ENCODE data around the gene BABAM1.
A peak's percentile ranks its signal among the peaks of the same experiment; 100 is the strongest.

BABAM1 gene

DNA sequence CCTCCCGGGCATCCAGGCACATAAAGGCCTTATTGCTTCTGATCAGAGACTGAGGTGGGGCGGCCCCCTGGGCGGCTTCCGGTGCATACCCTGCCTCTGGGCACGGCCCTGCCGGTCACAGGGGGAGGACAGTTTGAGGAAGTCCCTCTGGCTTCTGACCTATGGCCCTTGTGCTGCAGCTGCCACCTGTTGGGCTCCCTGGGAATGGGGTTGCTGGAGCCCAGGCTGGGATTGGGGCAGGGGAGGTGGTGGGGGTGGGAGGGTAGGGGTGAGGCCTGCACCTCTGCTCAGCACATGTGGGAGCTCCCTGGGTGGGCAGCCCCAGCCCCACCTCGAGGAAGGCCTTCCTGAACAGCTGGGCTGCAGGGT is 56.7 kb downstream of the BABAM1 start:
- Histone ChIP-seq H3K27me3 (ENCODE audit: control insufficient read depth, insufficient read depth, low read length) (peaks cover under 1% of the 10 kb centered on the region), H3K36me3 (ENCODE audit: control insufficient read depth, low read depth, low read length) (peaks cover 18% of the 10 kb centered on the region), H3K9ac (ENCODE audit: low read length) (no peak overlapping the region), H3K4me1 (ENCODE audit: control insufficient read depth, low read depth, low read length) (no peaks in the 10 kb centered on the region), H3K4me3 (ENCODE audit: low read length) (no peak overlapping the region), H3K9me3 (ENCODE audit: control insufficient read depth, low read depth, low read length) (no peaks in the 10 kb centered on the region), H3K27ac (ENCODE audit: low read length) (no peak overlapping the region)

DNA sequence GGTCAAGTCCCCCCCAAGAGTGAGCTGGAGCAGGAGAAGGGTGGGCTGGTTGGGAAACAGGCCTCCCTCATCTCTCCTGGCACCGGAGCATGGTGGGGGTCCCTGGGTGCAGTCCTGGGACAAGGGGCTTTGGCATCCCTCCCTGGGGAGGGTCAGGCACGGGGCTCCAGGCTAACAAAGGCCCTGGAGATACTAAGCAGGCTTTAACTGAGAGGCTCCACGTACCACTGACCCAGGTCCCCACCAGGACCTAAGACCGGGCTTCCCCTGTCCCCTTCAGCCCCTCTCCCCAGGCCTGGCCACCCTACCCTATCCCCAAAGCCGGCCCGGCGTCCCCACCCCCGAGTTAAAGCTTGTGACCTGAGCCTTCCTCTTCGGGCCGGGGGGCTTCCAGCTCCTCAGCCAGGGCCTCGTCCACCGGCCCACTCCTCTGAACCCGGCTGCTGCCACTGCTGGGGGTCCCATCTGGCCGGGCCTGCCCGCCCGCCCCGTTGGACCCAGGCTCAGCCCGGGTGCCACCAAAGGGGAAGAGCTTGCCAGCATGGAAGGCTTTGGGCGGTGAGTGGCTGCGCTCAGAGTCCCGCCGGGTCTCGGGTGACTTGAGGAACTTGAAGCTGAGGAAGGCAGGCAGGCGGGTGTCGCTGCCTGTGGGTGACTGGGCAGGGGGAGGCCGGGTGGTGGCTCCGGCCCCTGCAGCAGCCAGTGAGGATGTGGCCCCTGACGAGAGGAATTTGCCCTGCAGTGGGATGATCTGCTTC is 57.3 kb downstream of the BABAM1 start:
- Histone ChIP-seq H3K27ac (ENCODE audit: low read length) (no peak overlapping the region), H3K4me3 (ENCODE audit: low read length) (no peak overlapping the region), H3K9ac (ENCODE audit: low read length) (no peak overlapping the region), H3K4me1 (ENCODE audit: control insufficient read depth, low read depth, low read length) (no peaks in the 10 kb centered on the region), H3K9me3 (ENCODE audit: control insufficient read depth, low read depth, low read length) (no peaks in the 10 kb centered on the region), H3K36me3 (ENCODE audit: control insufficient read depth, low read depth, low read length) (peaks cover 18% of the 10 kb centered on the region), H3K27me3 (ENCODE audit: control insufficient read depth, insufficient read depth, low read length) (peaks cover 7% of the 10 kb centered on the region)

DNA sequence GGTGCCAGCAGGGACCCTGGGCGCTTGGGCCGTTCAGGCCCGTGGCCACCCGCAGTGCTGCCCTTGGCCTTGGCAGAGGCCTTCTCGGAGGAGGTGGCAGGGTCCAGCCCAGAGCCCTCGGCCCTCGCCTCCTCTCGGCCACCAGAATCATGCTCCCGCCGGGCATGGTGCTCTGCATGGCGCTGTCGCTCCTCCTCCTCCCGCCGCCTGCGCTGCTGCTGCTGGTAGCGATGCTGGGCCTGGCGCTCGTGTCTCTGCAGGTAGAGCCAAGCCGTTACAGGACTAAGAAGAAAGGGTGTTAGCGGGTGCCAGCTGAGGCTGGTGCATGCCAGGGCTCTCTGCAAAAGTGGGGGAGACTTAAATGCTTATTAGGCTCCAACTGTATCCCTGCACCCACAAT is 57.9 kb downstream of the BABAM1 start:
- Histone ChIP-seq H3K4me3 (ENCODE audit: low read length) (no peak overlapping the region), H3K9ac (ENCODE audit: low read length) (no peak overlapping the region), H3K27ac (ENCODE audit: low read length) (no peak overlapping the region), H3K4me1 (ENCODE audit: control insufficient read depth, low read depth, low read length) (no peaks in the 10 kb centered on the region), H3K27me3 (ENCODE audit: control insufficient read depth, insufficient read depth, low read length) (peaks cover 9% of the 10 kb centered on the region), H3K36me3 (ENCODE audit: control insufficient read depth, low read depth, low read length) (peaks cover 13% of the 10 kb centered on the region), H3K9me3 (ENCODE audit: control insufficient read depth, low read depth, low read length) (no peaks in the 10 kb centered on the region)

DNA sequence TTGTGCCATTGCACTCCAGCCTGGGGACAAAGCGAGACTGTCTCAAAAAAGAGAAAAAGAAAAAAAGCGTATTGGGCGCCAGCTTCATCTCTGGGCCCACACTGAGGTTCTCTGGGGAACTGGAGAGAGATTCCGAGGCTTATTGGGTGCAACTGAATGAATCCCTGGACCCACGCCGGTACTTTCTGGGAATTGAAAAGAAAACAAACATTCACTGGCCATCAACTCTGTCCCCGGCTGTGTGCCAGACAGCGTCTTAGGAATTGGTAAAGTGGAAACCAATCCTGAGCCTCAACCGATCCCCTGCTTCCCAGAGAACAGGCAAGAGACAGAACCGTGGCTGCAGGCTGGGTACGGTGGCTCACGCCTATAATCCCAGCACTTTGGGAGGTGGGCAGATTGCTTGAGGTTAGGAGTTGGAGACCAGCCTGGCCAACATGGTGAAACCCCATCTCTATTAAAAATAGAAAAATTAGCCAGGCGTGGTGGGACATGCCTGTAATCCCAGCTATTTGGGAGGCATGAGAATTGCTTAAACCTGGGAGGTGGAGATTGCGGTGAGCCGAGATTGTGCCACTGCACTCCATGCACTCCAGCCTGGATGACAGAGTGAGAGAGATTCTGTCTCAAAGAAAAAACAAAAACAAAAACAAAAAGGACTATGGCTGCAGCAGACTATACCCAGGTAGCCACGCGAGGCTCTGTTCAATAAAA is 58.8 kb downstream of the BABAM1 start:
- Histone ChIP-seq H3K4me3 (ENCODE audit: low read length) (no peak overlapping the region), H3K4me1 (ENCODE audit: control insufficient read depth, low read depth, low read length) (no peaks in the 10 kb centered on the region), H3K9ac (ENCODE audit: low read length) (no peak overlapping the region), H3K9me3 (ENCODE audit: control insufficient read depth, low read depth, low read length) (no peaks in the 10 kb centered on the region), H3K27ac (ENCODE audit: low read length) (no peak overlapping the region), H3K36me3 (ENCODE audit: control insufficient read depth, low read depth, low read length) (peaks cover 7% of the 10 kb centered on the region), H3K27me3 (ENCODE audit: control insufficient read depth, insufficient read depth, low read length) (peaks cover 9% of the 10 kb centered on the region)

DNA sequence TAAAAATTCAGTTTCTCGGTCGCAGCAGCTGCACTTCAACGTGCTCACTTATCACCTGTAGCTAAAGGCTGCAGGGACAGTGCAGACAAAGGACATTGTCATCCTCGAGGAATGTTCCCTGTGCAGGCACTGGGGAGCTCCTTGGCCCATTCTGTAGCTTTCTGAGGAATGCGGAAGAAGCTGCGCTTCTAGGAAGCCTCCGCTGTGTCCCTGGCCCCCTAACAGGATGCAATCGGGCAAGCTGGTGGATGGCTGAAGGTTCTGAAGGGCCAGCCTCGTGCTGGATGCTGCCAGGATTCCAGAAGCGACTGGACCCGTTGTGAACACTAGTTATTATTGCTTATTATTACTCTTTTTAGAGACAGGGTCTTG is 59.3 kb downstream of the BABAM1 start:
- Histone ChIP-seq H3K9me3 (ENCODE audit: control insufficient read depth, low read depth, low read length) (no peaks in the 10 kb centered on the region), H3K27ac (ENCODE audit: low read length) (no peak overlapping the region), H3K27me3 (ENCODE audit: control insufficient read depth, insufficient read depth, low read length) (peaks cover 9% of the 10 kb centered on the region), H3K9ac (ENCODE audit: low read length) (no peak overlapping the region), H3K4me3 (ENCODE audit: low read length) (no peak overlapping the region), H3K4me1 (ENCODE audit: control insufficient read depth, low read depth, low read length) (no peaks in the 10 kb centered on the region), H3K36me3 (ENCODE audit: control insufficient read depth, low read depth, low read length) (peaks cover 4% of the 10 kb centered on the region)

DNA sequence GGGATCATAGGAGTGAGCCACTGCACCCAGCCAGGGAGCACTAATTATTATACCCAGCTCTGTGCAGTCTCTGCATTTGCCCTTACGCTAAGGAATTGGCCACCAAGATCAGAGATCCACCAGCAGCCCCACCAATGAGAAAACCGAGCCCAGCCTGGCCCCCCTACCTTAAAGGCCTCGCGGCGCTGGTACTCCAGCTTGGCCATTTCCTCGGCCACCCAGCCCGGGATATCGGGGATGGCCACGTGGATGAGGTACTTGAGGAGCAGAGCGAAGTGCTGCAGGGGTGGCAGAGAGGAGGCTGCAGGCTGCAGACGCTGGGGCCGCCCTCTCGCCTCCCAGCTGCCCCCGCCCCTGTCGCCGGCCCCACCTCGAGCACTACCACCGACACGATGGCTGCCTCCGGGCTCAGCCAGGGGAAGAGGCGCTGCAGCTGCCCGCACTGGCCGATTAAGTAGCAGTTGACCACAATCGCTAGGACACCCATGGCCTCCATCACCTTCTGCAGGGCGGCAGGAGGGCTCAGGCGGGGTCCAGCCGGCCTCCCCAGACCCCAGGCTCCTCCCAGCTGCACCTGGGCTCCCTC is 59.9 kb downstream of the BABAM1 start:
- Histone ChIP-seq H3K4me3 (ENCODE audit: low read length) (peak overlapping the region; percentile 77), H3K4me1 (ENCODE audit: control insufficient read depth, low read depth, low read length) (no peaks in the 10 kb centered on the region), H3K9me3 (ENCODE audit: control insufficient read depth, low read depth, low read length) (no peaks in the 10 kb centered on the region), H3K27ac (ENCODE audit: low read length) (no peak overlapping the region), H3K36me3 (ENCODE audit: control insufficient read depth, low read depth, low read length) (no peaks in the 10 kb centered on the region), H3K9ac (ENCODE audit: low read length) (no peak overlapping the region), H3K27me3 (ENCODE audit: control insufficient read depth, insufficient read depth, low read length) (peaks cover 9% of the 10 kb centered on the region)

DNA sequence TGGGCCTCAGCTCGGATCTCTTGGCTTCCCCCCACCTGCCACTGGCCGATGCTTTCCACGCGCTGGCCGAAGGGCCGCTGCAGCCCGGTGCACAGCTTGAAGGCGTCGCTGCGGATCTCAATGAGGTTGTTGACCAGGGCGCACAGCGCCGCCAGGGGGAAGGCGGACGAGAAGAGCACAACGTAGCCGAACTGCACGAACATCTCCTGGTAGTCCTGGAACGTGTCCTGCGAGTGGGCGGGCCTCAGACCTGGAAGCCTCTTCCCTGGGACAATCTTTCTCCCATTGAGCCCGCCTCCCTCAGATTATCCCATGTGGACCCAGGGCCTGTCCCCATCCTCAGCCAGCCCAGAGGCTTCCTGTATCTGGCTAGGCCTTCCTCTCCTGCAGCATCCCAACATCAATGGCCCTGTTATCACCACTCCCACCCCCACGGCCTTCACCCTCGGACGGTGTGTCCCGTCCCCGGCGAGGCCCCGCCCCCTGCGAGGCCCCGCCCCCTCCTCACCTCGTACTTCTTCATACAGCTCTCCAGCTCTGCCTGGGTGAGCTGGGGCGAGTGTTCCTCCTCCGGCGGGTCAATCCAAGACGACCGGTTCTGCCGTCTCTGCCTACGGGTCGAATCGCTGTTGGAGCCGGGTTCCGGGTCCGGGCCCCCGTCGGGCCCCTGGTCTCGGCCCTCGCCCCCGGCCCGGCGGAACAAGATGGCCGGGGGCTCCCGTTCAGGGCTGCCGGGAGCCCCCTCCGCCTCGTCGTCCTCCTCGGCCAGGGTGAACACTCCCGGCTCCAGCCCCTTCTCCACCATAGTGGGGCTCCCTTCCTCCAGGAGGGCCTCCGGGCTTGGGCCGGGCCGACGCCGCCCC is 60.6 kb downstream of the BABAM1 start:
- H3K9ac ChIP-seq (ENCODE audit: low read length), result peak overlapping the region; percentile 79
- peaks cover 9% of the 10 kb centered on the region for H3K27me3 ChIP-seq (ENCODE audit: control insufficient read depth, insufficient read depth, low read length)
- H3K9me3 ChIP-seq (ENCODE audit: control insufficient read depth, low read depth, low read length), result no peaks in the 10 kb centered on the region
- peak overlapping the region; percentile 77 for H3K4me3 ChIP-seq (ENCODE audit: low read length)
- H3K4me1 ChIP-seq (ENCODE audit: control insufficient read depth, low read depth, low read length), result no peaks in the 10 kb centered on the region
- H3K36me3 ChIP-seq (ENCODE audit: control insufficient read depth, low read depth, low read length), result no peaks in the 10 kb centered on the region
- no peak overlapping the region for H3K27ac ChIP-seq (ENCODE audit: low read length)
